Tibial artery (tissue), 4 donors: Measurements from ENCODE around the gene DVL1.

Source experiments
- DNase-seq, 2 donors: peaks; one replicate each; pipeline ENCODE4 v3.0.0-alpha.2; 2019
- H3K27ac ChIP-seq, 2 donors: fragments of 200-600 bp; sonication (generic) in 1 of 2; 1 replicate in 1 of 2; 2 replicates in 1 of 2; pipeline ENCODE4 v1.5.1; 2018 to 2019; ENCODE audit warnings: mild to moderate bottlenecking in 1 of 2
- H3K27me3 ChIP-seq, 2 donors: fragments of 200-600 bp; sonication (generic) in 1 of 2; one replicate each; pipeline versions ENCODE4 v1.5.1 to v1.6.0; 2016 to 2019
- H3K36me3 ChIP-seq, 3 donors: fragments of 200-600 bp; sonication (generic) in 2 of 3; one replicate each; pipeline ENCODE4 v1.5.1; 2016 to 2019; ENCODE audit warnings: mild to moderate bottlenecking in 2 of 3
- H3K4me1 ChIP-seq, 4 donors: fragments of 200-600 bp; sonication (generic) in 2 of 4; 1 replicate in 3 of 4; 2 replicates in 1 of 4; pipeline ENCODE4 v1.5.1; 2016 to 2019
- H3K4me3 ChIP-seq, 2 donors: fragments of 200-600 bp; sonication (generic) in 1 of 2; 1 replicate in 1 of 2; 2 replicates in 1 of 2; pipeline ENCODE4 v1.5.1; 2018 to 2019; ENCODE audit warnings: mild to moderate bottlenecking in 2 of 2
- H3K9me3 ChIP-seq, 3 donors: fragments of 200-600 bp; sonication (generic) in 1 of 3; one replicate each; pipeline ENCODE4 v1.5.1; 2016 to 2019
- intact Hi-C: fragments of 100-400 bp; cut with DNase I; formaldehyde crosslinking; loops from one replicate; pipeline ENCODE4 v1.15.0; 2023; ENCODE audit warnings: low total_unique reads
- TF ChIP-seq, protein P1 (sequence below), 2 experiments: fragments of 200-600 bp in 1 of 2; fragments of 450-650 bp in 1 of 2; IDR thresholded peaks; one replicate each; pipeline ENCODE4 v1.5.1; 2017 to 2019; ENCODE audit warnings: antibody characterized with exemption in 2 of 2, mild to moderate bottlenecking in 1 of 2, moderate library complexity in 1 of 2

Gene DVL1

GRCh38 chr1:1341549-1342021 lies 7.6 kb downstream of the DVL1 start:
- Histone ChIP-seq H3K36me3 (peaks cover 15 to 57% (median 48%) of the 10 kb centered on the region in 3 donors), H3K9me3 (no peaks in the 10 kb centered on the region), H3K4me1 (peaks cover 0 to 30% (median 16%) of the 10 kb centered on the region in 4 donors), H3K4me3 (no peak overlapping the region), H3K27ac (no peak overlapping the region), H3K27me3 (no peaks in the 10 kb centered on the region)
- no peak for DNase-seq
- intact Hi-C loops, result no loop called here
- TF ChIP-seq, protein P1, sequence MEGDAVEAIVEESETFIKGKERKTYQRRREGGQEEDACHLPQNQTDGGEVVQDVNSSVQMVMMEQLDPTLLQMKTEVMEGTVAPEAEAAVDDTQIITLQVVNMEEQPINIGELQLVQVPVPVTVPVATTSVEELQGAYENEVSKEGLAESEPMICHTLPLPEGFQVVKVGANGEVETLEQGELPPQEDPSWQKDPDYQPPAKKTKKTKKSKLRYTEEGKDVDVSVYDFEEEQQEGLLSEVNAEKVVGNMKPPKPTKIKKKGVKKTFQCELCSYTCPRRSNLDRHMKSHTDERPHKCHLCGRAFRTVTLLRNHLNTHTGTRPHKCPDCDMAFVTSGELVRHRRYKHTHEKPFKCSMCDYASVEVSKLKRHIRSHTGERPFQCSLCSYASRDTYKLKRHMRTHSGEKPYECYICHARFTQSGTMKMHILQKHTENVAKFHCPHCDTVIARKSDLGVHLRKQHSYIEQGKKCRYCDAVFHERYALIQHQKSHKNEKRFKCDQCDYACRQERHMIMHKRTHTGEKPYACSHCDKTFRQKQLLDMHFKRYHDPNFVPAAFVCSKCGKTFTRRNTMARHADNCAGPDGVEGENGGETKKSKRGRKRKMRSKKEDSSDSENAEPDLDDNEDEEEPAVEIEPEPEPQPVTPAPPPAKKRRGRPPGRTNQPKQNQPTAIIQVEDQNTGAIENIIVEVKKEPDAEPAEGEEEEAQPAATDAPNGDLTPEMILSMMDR (IDR thresholded peaks at IDR 0.05), result no peak

DNA sequence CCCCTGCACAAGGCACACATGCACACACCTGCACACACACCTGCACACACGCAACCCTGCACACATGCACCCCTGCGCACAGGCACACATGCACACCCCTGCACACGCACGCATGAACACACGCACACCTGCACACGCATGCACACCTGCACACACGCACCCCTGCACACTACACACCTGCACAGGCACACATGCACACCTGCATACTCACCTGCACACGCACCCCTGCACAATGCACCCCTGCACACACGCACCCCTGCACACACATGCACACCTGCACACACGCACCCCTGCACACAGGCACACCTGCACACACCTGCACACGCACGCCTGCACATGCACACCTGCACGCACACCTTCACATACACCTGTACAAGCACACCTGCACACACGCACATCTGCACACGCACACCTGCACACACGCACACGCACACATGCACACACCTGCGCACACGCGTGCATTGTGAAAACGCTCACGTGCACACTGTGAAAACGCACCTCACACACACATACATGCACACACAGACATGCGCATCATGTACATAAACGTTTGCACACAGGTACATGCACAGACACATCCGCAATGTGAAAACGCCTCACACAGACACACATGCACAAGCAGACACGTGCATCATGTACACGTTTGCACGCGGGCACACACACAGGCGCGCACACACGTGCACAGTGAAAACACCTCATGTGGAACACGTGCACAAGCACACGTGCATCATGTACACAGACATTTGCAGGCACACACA lies 8.2 kb downstream of the DVL1 start:
- intact Hi-C loops, result no loop called here
- Histone ChIP-seq H3K4me1 (peaks cover 0 to 24% (median 10%) of the 10 kb centered on the region in 4 donors), H3K27me3 (no peaks in the 10 kb centered on the region), H3K27ac (no peak overlapping the region), H3K36me3 (peaks cover 15 to 63% (median 54%) of the 10 kb centered on the region in 3 donors), H3K4me3 (no peak overlapping the region), H3K9me3 (no peaks in the 10 kb centered on the region)
- TF ChIP-seq, protein P1 (IDR thresholded peaks at IDR 0.05), result no peak
- no peak for DNase-seq

GRCh38 chr1:1340185-1340584 lies 9.0 kb downstream of the DVL1 start:
- no peak for DNase-seq
- Histone ChIP-seq H3K4me1 (peaks cover 0 to 16% (median 3%) of the 10 kb centered on the region in 4 donors), H3K27me3 (no peaks in the 10 kb centered on the region), H3K4me3 (no peak overlapping the region), H3K9me3 (no peaks in the 10 kb centered on the region), H3K27ac (no peak overlapping the region), H3K36me3 (peaks cover 15 to 71% (median 61%) of the 10 kb centered on the region in 3 donors)
- TF ChIP-seq, protein P1 (IDR thresholded peaks at IDR 0.05), result no peak
- intact Hi-C loops, result no loop called here

GRCh38 chr1:1338278-1338677 lies 10.9 kb downstream of the DVL1 start:
- no peak overlapping the region for H3K27ac ChIP-seq
- no peaks in the 10 kb centered on the region for H3K27me3 ChIP-seq
- H3K4me1 ChIP-seq, result peaks cover 0 to 6% (median 0%) of the 10 kb centered on the region in 4 donors
- H3K9me3 ChIP-seq, result no peaks in the 10 kb centered on the region
- intact Hi-C loops, result no loop called here
- H3K36me3 ChIP-seq, result peaks cover 15 to 71% (median 61%) of the 10 kb centered on the region in 3 donors
- TF ChIP-seq, protein P1 (IDR thresholded peaks at IDR 0.05), result no peak
- H3K4me3 ChIP-seq, result no peak overlapping the region
- no peak for DNase-seq

DNA sequence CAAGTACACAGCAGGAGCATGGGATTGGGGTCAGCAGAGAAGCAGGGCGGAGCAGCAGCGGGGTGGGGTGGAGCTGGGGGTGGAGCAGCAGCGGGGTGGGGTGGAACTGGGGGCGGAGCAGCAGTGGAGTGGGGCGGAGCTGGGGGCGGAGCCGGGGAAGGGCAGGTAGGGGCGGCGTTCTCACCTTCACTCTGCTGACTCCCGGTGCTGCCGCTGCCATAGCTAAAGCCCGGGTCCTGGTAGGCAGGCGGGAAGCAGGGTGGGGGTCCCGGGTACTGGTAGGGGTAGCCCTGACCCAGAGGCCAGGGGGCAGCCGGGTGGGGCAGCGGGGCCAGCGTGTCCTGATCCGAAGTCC lies 11.4 kb downstream of the DVL1 start:
- intact Hi-C loops, result no loop called here
- no peak overlapping the region for H3K4me3 ChIP-seq
- TF ChIP-seq, protein P1 (IDR thresholded peaks at IDR 0.05), result no peak

More for the DNA sequence above, 11.4 kb downstream of the DVL1 start:
- Histone ChIP-seq H3K27me3 (no peaks in the 10 kb centered on the region), H3K9me3 (no peaks in the 10 kb centered on the region), H3K36me3 (peaks cover 15 to 71% (median 61%) of the 10 kb centered on the region in 3 donors), H3K4me1 (peaks cover 0 to 11% (median 0%) of the 10 kb centered on the region in 4 donors), H3K27ac (no peak overlapping the region)
- DNase-seq, result no peak
